H1 (cell line): Measurements from ENCODE around the gene STK33. TPM values are rescaled to one million over a fixed set of nuclear protein-coding genes. Genes with fewer than 3 reads are reported as not detected.

Source experiments
- CHD7 ChIP-seq: fragments of 300-600 bp; sonication (generic); IDR thresholded peaks from 2 replicates; pipeline ENCODE4 v1.7.1; 2012; ENCODE audit warnings: low read length, moderate library complexity, mild to moderate bottlenecking, inconsistent platforms; ENCODE audit not compliant: insufficient replicate concordance
- RAD21 ChIP-seq, 2 experiments: IDR thresholded peaks in 1 of 2; conservative IDR thresholded peaks in 1 of 2; 2 replicates each; pipeline ENCODE4 v1.6.1; 2011; ENCODE audit warnings: low read depth in 2 of 2, low read length in 2 of 2, improper control_type of control experiment in 1 of 2, inconsistent platforms in 1 of 2, mild to moderate bottlenecking in 1 of 2, moderate library complexity in 1 of 2
- SP1 ChIP-seq: IDR thresholded peaks from 2 replicates; pipeline ENCODE4 v1.6.1; 2011; ENCODE audit warnings: low read depth, low read length
- polyA plus RNA-seq, 7 experiments: library from polyadenylated mRNA; depleted of rRNA in 3 of 7; stranded (reverse) in 5 of 7; unstranded in 2 of 7; fragments of >200 nt in 5 of 7; fragments of 200-250 nt in 2 of 7; gene quantifications; 1 replicate in 5 of 7; 2 replicates in 1 of 7; 4 replicates in 1 of 7; pipeline versions ENCODE4 v1.2.1 to v1.2.3, GENCODE V29; 2011 to 2013; ENCODE audit warnings: missing spikeins in 2 of 7, mixed read lengths in 2 of 7
- total RNA-seq: library from RNA; stranded (reverse); fragmentation: NEBNext Ultra II Directional; extraction: Animal tissue kit (Norgen Biotek cat#: 25700); gene quantifications from 2 replicates; pipeline ENCODE4 v1.2.1, GENCODE V29; 2021

Gene STK33
- total and polyA plus RNA-seq, 2 of the 8 experiments (the other 6 are each of a cell fraction or from before 2014, with no cell fraction given), result 8.8 to 25.1 TPM

- TF ChIP-seq CHD7, result no peak
- TF ChIP-seq SP1, result no peak
- no peak for TF ChIP-seq RAD21 (IDR thresholded peaks at IDR 0.05 in 1 of 2, conservative IDR thresholded peaks at IDR 0.05 in 1 of 2; ENCODE audit: low read depth in 2 of 2, low read length in 2 of 2)
Measured at GRCh38 chr11:8605971-8606563, 12.0 kb upstream of the STK33 start (continued).
